ENCODE measurements around the gene LSMEM2.

The LSMEM2 gene

DNA sequence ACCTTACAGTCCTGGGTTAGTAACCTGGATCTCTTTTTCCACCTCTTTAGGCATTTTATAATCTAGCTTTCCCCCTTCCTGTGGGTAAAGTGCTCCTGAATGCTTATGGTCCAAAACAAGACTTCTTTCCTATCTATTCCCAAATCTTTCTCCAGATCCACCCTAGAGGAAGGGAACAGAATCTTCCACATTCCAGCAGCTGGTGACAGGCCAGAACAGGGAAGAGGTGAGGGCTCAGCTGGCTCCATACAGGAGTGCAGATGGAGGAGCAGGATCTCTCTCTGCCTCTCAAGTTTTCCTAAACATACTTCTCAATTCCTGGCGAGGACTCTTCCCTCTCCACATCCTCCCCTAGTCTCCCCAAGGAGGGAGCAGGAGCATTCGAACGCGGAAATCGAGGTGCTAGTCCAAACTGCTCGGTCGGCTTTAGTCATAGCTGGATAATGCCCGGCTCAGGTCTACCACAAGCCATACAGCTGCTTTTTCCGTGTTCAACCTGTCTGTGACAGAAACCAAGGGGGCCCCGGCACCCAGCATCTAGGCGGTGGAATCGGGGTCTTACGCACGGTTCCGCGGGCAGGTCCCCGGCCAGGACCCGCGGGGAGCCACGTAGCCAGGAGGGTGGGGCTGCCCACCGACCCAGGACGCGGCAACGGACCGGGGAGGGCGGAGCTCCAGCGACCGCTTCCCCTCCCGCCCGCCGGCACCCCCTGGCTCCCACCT, 57.7 kb downstream of the LSMEM2 start:
- H3K27ac ChIP-seq: peak overlapping the region; percentile 98
- no peak for DNase-seq (ENCODE audit: low spot score)
- ChIA-PET CTCF (interaction anchor here (0.6 to 0.7 kb wide), 2 partner anchors 81 to 1291 kb away, joined by 4 read pairs; no protein-coding TSS in a partner anchor), POLR2A (ENCODE audit: low non-redundant PET) (no interaction called here)
- TF ChIP-seq, protein P1, sequence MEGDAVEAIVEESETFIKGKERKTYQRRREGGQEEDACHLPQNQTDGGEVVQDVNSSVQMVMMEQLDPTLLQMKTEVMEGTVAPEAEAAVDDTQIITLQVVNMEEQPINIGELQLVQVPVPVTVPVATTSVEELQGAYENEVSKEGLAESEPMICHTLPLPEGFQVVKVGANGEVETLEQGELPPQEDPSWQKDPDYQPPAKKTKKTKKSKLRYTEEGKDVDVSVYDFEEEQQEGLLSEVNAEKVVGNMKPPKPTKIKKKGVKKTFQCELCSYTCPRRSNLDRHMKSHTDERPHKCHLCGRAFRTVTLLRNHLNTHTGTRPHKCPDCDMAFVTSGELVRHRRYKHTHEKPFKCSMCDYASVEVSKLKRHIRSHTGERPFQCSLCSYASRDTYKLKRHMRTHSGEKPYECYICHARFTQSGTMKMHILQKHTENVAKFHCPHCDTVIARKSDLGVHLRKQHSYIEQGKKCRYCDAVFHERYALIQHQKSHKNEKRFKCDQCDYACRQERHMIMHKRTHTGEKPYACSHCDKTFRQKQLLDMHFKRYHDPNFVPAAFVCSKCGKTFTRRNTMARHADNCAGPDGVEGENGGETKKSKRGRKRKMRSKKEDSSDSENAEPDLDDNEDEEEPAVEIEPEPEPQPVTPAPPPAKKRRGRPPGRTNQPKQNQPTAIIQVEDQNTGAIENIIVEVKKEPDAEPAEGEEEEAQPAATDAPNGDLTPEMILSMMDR (conservative IDR thresholded peaks at IDR 0.05; ENCODE audit: low read depth): no peak

- TF ChIP-seq, protein P1 (conservative IDR thresholded peaks at IDR 0.05; ENCODE audit: low read depth): no peak
- POLR2A ChIA-PET (ENCODE audit: low non-redundant PET): no interaction called here
- peak overlapping the region; percentile 98 for H3K27ac ChIP-seq
- CTCF ChIA-PET: no interaction called here
- peak; percentile 98 for DNase-seq (ENCODE audit: low spot score)
Measured at GRCh38 chr3:50337175-50337861, 58.4 kb downstream of the LSMEM2 start.
